ENCODE data around the gene TMEM151B. TPM values are rescaled to one million over a fixed set of nuclear protein-coding genes. Genes with fewer than 3 reads are reported as not detected.

Gene TMEM151B
- 0.01 to 0.04 TPM in 2 of 5 replicates, not detected in the others for total RNA-seq (2022; extraction: Qiagen RNA extraction; ENCODE audit: low read depth)

DNA sequence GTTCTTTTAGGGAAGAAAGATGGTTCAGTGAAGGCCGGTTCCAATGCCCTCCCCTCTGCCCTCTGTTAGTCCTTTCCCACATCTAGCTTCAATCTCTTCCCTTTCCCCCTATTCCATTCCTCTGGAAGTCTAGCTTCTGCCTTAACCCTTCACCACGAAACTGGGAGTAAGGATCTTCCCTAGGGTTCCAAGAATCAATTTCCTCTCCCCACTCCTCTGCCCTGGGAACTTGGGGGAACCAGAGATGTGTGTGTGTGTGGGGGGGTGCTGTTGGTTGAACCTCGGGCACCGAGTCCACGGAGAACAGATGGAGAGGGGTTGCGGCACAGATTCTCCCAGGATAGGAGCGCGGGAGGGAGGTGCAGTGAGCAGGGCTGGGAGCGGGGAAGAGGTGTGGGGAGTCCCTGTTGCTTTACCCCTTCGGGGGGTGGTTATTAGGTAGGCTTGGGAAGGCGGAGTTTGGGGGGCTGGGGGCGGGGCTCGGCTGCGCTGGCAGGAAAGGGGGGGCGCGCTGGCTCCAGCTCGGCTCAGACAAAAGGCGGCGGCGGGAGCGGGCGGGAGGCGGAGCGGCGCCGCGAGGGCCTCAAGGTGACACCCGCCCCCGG lies at the start of gene TMEM151B:
TMEM151B (plus strand) TSS at position 530 of the 605 bp plus-strand sequence. CDS start 293 bp downstream, outside the sequence.

DNA sequence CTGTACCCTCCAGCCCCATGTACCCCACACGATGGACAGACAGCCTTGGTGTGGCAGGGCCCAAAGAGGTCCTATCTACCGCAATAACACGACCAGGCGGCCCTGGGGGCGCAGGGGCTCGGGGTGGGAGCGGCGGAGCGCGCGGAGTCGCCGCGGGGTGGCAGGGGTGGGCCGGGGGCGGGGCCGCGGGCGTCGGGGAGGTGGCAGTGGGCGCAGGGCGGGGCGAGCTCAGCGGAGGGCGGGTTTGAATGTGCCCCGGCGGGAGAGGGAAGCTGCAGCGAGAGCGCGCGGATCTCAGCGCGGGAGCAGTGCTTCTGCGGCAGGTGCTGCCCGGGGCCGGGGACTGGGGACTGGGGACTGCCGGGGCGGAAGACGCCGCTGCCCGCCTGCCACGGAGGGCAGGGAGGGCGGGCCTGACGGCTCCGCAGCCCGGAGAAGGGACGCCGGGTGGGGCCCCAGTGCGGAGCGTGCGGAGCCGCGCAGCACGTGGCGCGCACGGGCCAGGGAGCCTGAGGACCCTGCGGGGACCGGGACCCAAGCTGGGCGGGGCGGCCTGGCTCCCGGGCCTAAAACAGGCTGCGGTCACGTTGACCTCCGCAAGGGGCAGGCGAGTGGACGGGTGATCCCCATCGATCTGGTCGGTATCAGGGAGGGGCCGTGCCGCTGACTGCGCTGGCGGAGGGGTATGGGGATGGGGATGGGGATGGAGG lies 46.8 kb upstream of the TMEM151B start, which contains the start of gene SLC29A1:
SLC29A1 (plus strand) TSS at position 277 of the 710 bp plus-strand sequence. CDS start 3,719 bp downstream, outside the sequence.

DNA sequence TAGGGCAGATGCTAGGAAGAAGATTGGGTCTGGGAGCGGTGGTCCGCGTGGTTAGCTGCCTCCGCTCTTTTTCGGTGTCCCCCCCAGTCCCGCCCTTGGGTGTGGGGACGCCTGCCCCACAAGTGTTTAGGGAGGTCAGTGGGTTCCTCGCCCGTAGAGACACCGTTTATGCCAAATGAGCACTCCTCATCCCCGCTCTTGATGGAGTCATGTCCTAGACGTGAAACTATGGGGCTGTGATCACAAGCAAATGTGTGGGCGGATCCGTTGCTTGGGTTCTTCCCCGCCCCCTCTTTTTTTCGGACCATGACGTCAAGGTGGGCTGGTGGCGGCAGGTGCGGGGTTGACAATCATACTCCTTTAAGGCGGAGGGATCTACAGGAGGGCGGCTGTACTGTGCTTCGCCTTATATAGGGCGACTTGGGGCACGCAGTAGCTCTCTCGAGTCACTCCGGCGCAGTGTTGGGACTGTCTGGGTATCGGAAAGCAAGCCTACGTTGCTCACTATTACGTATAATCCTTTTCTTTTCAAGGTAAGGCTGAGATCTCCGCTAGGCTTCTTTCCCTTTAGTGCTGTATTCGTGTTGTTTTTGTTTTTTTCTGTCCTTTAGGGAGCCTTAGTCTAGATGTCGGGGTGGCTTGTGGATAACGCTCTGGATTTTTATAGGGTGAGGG lies 23.4 kb upstream of the TMEM151B start, which contains the start of gene HSP90AB1:
HSP90AB1 (plus strand) TSS at position 439 of the 675 bp plus-strand sequence. CDS start 1,529 bp downstream, outside the sequence.

DNA sequence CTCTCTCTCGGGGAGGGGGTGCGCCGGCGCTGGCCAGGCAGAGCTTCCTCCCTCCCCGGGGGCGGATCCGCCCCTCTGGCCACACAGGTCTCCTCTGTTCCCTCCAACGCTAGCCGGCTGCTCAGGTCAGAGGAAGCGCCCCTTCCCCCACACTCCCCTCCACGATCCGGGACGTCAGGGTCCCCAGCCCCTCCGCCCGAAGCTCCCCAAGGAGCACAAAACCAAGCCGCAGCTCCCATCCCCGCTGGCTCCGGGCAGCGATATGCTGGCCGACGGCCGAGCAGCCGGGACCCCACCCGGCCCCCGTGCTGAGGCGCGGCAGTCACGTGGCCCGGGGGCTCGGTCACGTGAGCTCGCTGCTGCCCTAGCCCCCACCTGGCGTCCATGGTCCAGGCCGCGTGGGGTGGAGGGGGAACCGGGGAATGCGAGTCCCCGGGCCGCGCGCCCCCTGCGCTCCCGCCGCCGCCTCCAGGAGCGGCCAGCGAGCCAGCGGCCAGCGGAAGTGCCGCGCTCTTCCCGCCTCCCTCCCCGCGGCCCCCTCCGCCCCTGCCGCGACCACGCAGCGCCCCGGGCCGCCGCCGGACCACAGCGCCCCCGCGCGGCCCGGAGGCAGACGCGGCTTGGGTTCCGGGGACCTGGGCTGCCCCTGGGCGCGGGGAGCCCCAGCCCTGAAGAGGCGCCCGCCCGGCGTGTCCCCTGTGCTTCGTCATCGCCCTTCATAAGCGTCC lies 13.1 kb upstream of the TMEM151B start, which contains the start of gene SLC35B2:
SLC35B2 (minus strand) TSS at position 504 of the 728 bp plus-strand sequence; CDS start at position 386, 118 bp downstream.

DNA sequence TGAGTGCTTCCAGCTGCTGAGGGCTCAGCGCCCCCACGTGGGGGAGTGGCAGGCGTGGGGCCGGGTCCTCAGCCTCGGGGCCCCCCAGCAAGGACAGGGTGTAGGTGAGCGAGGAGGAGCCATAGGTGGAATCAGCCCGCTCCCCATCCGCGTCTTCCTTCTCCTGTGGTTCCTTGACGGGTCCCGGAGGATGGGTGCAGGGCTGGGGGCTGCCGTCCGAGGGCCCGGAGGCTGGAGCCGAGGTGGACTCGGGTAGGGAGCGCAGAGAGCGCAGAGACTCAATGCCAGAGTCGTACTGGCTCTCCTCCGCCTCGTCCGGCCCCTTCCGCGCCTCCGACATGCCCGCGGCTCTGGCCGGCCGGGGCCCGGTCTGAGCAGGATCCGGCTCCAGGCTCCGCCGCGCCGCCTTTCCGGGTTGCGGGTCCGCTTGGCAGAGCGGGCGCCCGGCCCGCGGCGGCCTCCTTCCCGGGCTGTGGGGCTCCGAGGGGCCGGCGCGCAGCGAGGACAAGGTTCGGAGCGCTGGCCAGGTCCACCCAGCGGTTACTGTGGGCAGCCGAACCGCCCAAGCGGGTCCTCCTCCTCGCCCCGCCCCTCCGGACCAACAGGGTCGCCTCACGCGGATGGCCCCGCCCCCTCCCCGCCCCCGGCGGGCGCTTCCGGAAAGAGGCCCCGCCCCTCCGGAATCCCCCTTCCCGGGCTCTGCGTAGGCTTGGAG lies 5.1 kb upstream of the TMEM151B start, which contains the start of gene NFKBIE:
NFKBIE (minus strand) TSS at position 545 of the 715 bp plus-strand sequence; CDS start at position 340, 205 bp downstream.

DNA sequence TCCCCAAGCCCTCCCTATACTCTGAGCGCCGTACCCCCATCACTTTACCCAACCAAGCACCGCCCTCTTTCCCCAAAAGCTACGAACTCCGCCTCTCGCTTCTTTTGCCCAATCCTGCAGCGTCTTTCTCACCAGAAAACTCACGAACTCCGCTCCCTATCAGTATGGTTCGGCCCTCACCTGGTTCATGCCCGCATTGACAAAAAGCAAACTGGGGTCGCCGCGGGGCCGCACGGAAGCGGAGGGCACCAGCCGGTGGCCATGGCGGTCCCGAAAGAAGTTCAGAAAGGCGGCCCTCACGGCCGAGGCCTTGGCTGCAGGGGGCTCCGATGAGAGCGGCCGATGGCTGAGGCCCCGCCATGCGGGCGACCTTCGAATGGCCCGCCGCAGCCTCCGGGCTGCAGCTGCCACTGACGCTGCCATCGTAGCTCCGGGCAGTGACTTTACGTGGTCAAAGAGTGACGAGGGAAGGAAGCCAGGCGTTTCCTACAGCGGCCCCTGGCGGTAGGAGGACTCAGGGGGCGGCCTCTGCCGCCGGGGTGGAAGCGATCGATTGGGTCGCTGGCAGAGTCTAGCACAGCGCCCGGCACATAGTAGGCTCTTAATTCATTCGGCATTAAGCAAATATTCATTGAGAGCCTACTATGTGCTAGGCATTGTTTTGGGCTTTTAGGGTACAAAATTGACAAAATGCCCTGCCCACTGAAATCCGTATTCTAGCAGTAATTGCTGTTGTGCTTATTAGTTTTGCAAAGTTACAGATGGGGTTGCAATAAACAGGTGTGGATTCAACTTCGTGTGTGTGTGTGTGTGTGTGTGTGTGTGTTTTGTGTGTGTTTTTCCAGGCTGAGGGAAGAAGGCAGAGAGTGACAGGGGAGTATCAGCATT lies 42.9 kb downstream of the TMEM151B start, which contains the start of gene AARS2:
AARS2 (minus strand) TSS at position 447 of the 888 bp plus-strand sequence; CDS start at position 423, 24 bp downstream.

DNA sequence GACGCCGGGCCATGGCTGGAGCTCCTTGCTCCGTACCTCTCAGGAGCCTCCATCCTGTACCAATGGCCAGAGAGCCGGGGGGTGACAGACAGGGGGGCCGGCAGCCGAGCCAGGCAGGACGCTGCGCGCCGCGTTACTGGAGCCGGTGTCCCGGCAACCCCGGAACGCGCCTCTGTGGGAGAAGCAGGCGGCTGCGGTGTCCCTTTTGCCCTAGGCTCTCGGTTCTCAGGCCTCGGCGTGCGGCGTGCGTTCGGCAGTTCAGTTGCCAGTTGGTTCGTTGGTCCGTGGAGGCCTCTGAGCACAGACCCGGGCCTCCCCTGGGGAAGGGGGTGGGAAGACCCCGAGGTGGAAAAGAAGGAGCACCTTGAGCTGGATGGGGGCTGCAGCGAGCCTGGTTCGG lies 72.2 kb downstream of the TMEM151B start, which contains the start of gene SPATS1:
SPATS1 (plus strand) TSS at position 162 of the 400 bp plus-strand sequence. CDS start 446 bp downstream, outside the sequence.

Other genes with a start within 250 kb of the TMEM151B start
- 59.3 to 80.7 TPM (median 74.3 TPM) in 5 replicates for gene MRPL14, start 143.0 kb upstream of the TMEM151B start, total RNA-seq (2022; extraction: Qiagen RNA extraction; ENCODE audit: low read depth)
- 11.3 to 17.8 TPM (median 16.3 TPM) in 5 replicates for gene TMEM63B, start 142.9 kb upstream of the TMEM151B start, total RNA-seq (2022; extraction: Qiagen RNA extraction; ENCODE audit: low read depth)
- gene CAPN11, start 111.6 kb upstream of the TMEM151B start, total RNA-seq (2022; extraction: Qiagen RNA extraction; ENCODE audit: low read depth), result not detected in 5 replicates
- not detected in 5 replicates for gene MYMX, start 53.5 kb upstream of the TMEM151B start, total RNA-seq (2022; extraction: Qiagen RNA extraction; ENCODE audit: low read depth)
- gene SLC29A1, start 46.9 kb upstream of the TMEM151B start, total RNA-seq (2022; extraction: Qiagen RNA extraction; ENCODE audit: low read depth), result 41.4 to 55.8 TPM (median 55.0 TPM) in 5 replicates
- gene HSP90AB1, start 23.3 kb upstream of the TMEM151B start, total RNA-seq (2022; extraction: Qiagen RNA extraction; ENCODE audit: low read depth), result 1,269 to 1,470 TPM (median 1,299 TPM) in 5 replicates
- gene SLC35B2, start 12.9 kb upstream of the TMEM151B start, total RNA-seq (2022; extraction: Qiagen RNA extraction; ENCODE audit: low read depth), result 46.4 to 66.2 TPM (median 65.3 TPM) in 5 replicates
- gene NFKBIE, start 4.9 kb upstream of the TMEM151B start, total RNA-seq (2022; extraction: Qiagen RNA extraction; ENCODE audit: low read depth), result 11.8 to 16.4 TPM (median 14.8 TPM) in 5 replicates
- 6.1 to 9.2 TPM (median 6.9 TPM) in 5 replicates for gene AARS2, start 42.9 kb downstream of the TMEM151B start, total RNA-seq (2022; extraction: Qiagen RNA extraction; ENCODE audit: low read depth)
- gene SPATS1, start 72.2 kb downstream of the TMEM151B start, total RNA-seq (2022; extraction: Qiagen RNA extraction; ENCODE audit: low read depth), result not detected in 5 replicates
- 11.8 to 18.2 TPM (median 12.6 TPM) in 5 replicates for gene CDC5L, start 117.3 kb downstream of the TMEM151B start, total RNA-seq (2022; extraction: Qiagen RNA extraction; ENCODE audit: low read depth)